ENCODE results near the gene ARMS2.

DNA sequence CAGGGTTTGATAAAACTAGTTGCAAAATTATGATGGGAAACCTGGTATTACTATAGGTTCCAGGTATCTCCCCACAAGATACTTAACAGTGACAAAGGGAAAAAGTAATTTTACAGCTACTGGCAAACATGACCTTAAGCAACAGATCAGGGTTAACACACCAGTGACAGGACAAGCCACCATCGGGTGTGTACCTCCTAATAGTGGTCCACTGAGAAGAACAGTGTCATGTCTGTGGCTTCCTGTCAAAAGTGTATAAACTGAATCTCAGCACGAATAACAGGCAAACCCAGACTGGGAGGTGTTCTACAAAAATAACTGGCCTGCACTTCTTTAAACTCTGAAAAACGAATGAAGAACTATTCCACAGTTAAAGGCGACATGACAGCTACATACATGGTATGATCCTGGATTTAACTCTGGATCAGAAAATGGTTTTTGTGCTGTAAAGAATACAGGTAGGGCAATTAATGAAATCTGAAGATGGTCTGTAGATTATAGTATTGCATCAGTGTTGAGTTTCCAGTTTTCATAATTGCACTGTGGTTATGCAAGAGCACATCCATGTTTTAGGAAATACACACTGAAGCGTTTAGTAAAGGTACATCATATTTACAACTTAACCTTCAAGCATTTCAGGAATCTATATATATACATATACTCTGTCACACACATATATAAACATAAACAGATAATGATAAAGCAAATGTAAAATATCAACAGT, 32.0 kb upstream of the ARMS2 start:
- TF ChIP-seq CTCF (conservative IDR thresholded peaks at IDR 0.05) (no peak), ZFX (IDR thresholded peaks at IDR 0.05) (no peak)
